ENCODE data around the gene PLAU.

PLAU gene

DNA sequence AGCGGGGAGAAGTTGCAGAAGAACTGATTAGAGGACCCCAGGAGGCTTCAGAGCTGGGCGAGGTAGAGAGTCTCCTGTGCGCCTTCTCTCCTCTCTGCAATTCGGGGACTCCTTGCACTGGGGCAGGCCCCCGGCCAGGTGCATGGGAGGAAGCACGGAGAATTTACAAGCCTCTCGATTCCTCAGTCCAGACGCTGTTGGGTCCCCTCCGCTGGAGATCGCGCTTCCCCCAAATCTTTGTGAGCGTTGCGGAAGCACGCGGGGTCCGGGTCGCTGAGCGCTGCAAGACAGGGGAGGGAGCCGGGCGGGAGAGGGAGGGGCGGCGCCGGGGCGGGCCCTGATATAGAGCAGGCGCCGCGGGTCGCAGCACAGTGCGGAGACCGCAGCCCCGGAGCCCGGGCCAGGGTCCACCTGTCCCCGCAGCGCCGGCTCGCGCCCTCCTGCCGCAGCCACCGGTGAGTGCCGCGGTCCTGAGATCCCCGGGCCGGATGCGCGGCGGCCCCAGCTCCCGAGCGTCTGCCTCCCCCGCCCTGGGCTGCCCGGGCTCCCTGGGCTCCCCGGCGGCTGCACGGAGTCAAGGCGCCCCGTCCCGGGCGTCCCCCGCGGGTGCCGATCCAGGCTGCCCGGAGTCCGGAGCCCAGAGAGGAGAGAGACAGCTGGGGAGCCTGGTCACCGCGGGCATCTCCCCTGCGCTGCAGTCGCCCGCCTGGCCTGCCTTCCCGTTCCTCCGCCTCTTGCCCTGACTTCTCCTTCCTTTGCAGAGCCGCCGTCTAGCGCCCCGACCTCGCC, at the start of gene PLAU:
Gene PLAU (plus strand): TSS at position 369 of the 789 bp plus-strand sequence. CDS start 424 bp downstream, outside the sequence.
- H3K27ac ChIP-seq: no peak within 1 kb of the TSS
- no peaks in the 10 kb centered on the region for H3K79me2 ChIP-seq (ENCODE audit: insufficient read depth, low read depth)
- TF ChIP-seq, protein P1, sequence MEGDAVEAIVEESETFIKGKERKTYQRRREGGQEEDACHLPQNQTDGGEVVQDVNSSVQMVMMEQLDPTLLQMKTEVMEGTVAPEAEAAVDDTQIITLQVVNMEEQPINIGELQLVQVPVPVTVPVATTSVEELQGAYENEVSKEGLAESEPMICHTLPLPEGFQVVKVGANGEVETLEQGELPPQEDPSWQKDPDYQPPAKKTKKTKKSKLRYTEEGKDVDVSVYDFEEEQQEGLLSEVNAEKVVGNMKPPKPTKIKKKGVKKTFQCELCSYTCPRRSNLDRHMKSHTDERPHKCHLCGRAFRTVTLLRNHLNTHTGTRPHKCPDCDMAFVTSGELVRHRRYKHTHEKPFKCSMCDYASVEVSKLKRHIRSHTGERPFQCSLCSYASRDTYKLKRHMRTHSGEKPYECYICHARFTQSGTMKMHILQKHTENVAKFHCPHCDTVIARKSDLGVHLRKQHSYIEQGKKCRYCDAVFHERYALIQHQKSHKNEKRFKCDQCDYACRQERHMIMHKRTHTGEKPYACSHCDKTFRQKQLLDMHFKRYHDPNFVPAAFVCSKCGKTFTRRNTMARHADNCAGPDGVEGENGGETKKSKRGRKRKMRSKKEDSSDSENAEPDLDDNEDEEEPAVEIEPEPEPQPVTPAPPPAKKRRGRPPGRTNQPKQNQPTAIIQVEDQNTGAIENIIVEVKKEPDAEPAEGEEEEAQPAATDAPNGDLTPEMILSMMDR (conservative IDR thresholded peaks at IDR 0.05; ENCODE audit: low read depth, low read length): no peak
- no peak within 1 kb of the TSS for H3K4me3 ChIP-seq (IDR thresholded peaks at IDR 0.05; ENCODE audit: insufficient read depth, low read depth, low read length)
- H3K27me3 ChIP-seq (ENCODE audit: insufficient read depth, low read depth): peaks cover 6% of the 10 kb centered on the region
- H4K20me1 ChIP-seq (ENCODE audit: insufficient read depth): no peaks in the 10 kb centered on the region
- H3K4me2 ChIP-seq: 0 out of 2 replicates have a peak within 1 kb of the TSS, but pooled peaks have one; percentile 19
- no peak within 1 kb of the TSS for H3K9ac ChIP-seq
- H3K36me3 ChIP-seq (ENCODE audit: insufficient read depth): no peaks in the 10 kb centered on the region
- no peak within 1 kb of the TSS for H2AFZ ChIP-seq (ENCODE audit: low read depth)
- H3K4me1 ChIP-seq (ENCODE audit: low read depth, poor library complexity, severe bottlenecking): no peaks in the 10 kb centered on the region

DNA sequence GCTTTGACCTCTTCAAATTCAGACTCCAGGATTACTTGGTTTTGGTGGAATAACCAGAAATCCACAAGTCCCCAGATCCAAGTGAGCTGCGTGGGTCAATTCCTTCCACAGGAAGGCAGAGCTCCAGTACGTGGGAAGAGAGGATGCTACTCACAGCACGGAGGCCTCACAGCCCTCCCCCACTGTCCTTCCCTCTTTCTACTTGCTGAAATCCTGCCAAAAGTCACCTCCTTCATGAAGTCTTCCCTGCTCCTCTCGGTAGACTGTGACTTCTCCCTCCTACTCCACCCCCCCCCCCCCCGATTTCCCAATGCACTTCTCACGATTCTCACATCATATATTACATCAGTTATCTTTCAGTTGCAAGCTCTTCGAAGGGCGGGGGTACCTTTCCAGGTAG, 48.9 kb upstream of the PLAU start:
- Histone ChIP-seq H3K36me3 (ENCODE audit: insufficient read depth) (no peaks in the 10 kb centered on the region; the same call in 1 of the 2 replicates), H3K4me1 (ENCODE audit: low read depth, poor library complexity, severe bottlenecking) (peaks cover 100% of the 10 kb centered on the region)
- TF ChIP-seq, protein P1 (conservative IDR thresholded peaks at IDR 0.05; ENCODE audit: low read depth, low read length): no peak

DNA sequence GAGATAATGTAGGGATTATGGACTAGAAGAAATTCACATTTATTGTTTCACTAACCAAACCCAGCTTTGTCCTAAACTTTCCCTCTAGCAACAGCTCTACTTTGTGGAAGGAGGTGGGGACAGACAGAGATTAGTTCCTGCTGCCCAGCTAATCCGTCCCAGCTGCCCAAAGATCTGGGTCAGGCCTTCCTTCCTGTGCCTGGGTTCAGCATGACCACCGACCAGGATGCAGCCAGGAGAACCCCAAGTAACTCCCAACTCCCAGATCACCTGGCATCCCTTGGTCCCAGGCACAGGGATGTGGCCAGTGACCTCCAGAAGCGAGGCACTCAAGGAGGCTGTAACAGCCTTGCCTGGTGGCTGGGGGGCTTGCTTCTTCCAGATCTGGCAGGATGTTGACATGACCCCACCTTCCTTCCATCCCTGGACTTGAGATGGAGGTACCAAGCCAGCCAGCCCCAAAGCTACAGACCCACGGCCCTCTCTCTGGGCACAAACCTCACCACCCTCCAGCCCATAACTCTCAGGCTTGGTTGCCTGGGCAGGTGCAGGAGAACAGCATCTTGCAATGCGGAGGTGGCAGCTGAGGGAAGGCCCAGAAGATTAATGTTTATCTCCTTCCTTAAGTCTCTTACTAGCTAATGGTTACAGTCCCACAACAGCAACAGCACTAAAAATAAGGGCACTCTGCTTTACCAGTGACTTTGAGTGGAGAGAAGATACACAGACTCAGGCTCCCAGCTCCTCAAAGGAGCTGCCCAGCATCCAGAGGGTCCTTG, 47.7 kb upstream of the PLAU start:
- H3K36me3 ChIP-seq (ENCODE audit: insufficient read depth): no peaks in the 10 kb centered on the region; the same call in 1 of the 2 replicates

More for the DNA sequence above, 48.9 kb upstream of the PLAU start:
- Histone ChIP-seq H2AFZ (ENCODE audit: low read depth) (no peak overlapping the region), H3K9ac (no peak overlapping the region), H3K79me2 (ENCODE audit: insufficient read depth, low read depth) (peaks cover 68% of the 10 kb centered on the region), H3K4me3 (IDR thresholded peaks at IDR 0.05; ENCODE audit: insufficient read depth, low read depth, low read length) (no peak overlapping the region), H4K20me1 (ENCODE audit: insufficient read depth) (no peaks in the 10 kb centered on the region), H3K27ac (peak overlapping the region; percentile 94), H3K4me2 (peak overlapping the region; percentile 99), H3K27me3 (ENCODE audit: insufficient read depth, low read depth) (no peaks in the 10 kb centered on the region)

DNA sequence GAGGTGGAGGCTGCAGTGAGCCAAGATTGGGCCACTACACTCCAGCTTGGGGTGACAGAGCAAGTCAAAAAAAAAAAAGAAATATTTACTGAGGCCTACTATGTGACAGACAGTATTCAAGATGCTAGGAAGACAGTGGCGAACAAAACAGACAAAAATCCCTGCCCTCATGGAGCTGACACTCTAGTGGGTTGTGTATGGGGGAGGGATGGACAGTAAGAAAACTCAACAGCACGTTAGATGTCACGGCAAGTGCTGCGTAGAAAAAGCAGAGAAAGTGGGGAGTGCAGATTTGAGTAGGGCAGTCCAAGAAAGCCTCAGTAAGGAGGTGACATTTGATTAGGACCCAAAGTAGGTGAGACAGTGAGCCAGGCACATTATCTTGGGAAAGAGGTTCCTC, 46.7 kb upstream of the PLAU start:
- Histone ChIP-seq H3K4me1 (ENCODE audit: low read depth, poor library complexity, severe bottlenecking) (peaks cover 91% of the 10 kb centered on the region), H3K36me3 (ENCODE audit: insufficient read depth) (no peaks in the 10 kb centered on the region; the same call in 1 of the 2 replicates), H4K20me1 (ENCODE audit: insufficient read depth) (no peaks in the 10 kb centered on the region), H3K79me2 (ENCODE audit: insufficient read depth, low read depth) (peaks cover 79% of the 10 kb centered on the region), H3K4me2 (no peak overlapping the region), H3K27ac (peak overlapping the region; percentile 94; the same call in 1 of the 2 replicates), H3K4me3 (IDR thresholded peaks at IDR 0.05; ENCODE audit: insufficient read depth, low read depth, low read length) (no peak overlapping the region), H2AFZ (ENCODE audit: low read depth) (no peak overlapping the region), H3K27me3 (ENCODE audit: insufficient read depth, low read depth) (no peaks in the 10 kb centered on the region), H3K9ac (no peak overlapping the region)
- TF ChIP-seq, protein P1 (conservative IDR thresholded peaks at IDR 0.05; ENCODE audit: low read depth, low read length): no peak

More for the DNA sequence above, 47.7 kb upstream of the PLAU start:
- Histone ChIP-seq H4K20me1 (ENCODE audit: insufficient read depth) (no peaks in the 10 kb centered on the region), H3K4me1 (ENCODE audit: low read depth, poor library complexity, severe bottlenecking) (peaks cover 100% of the 10 kb centered on the region), H3K27me3 (ENCODE audit: insufficient read depth, low read depth) (no peaks in the 10 kb centered on the region), H3K27ac (peak overlapping the region; percentile 94), H3K4me3 (IDR thresholded peaks at IDR 0.05; ENCODE audit: insufficient read depth, low read depth, low read length) (no peak overlapping the region), H2AFZ (ENCODE audit: low read depth) (no peak overlapping the region), H3K9ac (no peak overlapping the region), H3K79me2 (ENCODE audit: insufficient read depth, low read depth) (peaks cover 78% of the 10 kb centered on the region), H3K4me2 (peak overlapping the region; percentile 99; the same call in 1 of the 2 replicates)
- TF ChIP-seq, protein P1 (conservative IDR thresholded peaks at IDR 0.05; ENCODE audit: low read depth, low read length): no peak
